ENCODE measurements around the gene IKZF1.
A peak's percentile ranks its signal among the peaks of the same experiment; 100 is the strongest.
"Not testable (repeated sequence)": the region's sequence is repeated elsewhere in the genome, so short reads cannot be mapped to it uniquely, and the experiment has no call there.

The IKZF1 gene

DNA sequence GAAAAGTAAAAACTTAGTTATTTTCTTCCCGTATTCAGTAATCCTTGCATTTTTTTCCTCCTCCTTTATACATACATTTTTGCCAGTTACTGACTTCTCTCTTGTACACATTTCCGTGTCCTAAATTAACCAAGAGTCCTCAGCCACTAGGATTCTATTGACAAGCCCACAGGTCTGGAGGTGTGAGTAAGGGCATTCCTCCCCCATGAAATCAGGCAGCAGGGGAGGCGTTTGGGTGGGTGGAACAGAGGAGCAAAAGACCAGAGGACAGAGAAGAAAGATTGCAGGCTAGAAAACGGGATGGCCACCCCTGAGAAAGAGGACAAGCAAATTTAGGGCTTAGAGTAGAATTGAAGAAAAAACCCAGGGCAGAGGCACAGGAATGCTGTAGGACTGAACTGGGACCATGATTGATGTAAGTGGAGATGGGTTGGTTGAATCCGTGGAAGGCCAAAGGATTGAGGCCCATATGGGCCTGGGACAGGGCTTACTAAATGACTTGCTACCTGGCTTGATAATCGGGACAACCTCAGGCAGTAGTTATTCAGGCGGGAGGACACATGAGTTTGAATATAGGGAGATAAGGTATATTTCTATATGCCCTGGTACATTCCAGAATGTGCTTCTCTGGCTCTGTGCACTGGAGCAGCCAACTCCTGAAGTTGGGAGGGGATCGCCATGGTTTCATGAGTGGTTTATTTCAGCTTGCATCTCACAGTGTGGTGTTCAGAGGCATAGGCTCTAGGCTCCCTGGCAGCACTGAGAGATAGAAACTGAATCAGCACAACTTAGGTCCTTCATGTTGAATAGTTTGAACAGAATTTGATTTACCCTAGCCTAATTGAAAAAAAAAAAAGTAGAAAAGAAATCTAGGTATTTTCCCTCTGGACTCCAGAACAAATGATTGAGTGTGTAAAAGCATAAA lies 28.0 kb downstream of the IKZF1 start:
- no peaks in the 10 kb centered on the region for H3K27me3 Mint-ChIP-seq
- peaks cover 52% of the 10 kb centered on the region for H3K4me1 Mint-ChIP-seq
- DNase-seq (peak in 1 of 2 donors; percentile 18), ATAC-seq (no peak)
- H3K27ac Mint-ChIP-seq = peak overlapping the region; percentile 62 to 94
- H3K9me3 Mint-ChIP-seq = no peaks in the 10 kb centered on the region
- H3K4me3 Mint-ChIP-seq = peak overlapping the region in 1 of 2 donors; percentile 61

DNA sequence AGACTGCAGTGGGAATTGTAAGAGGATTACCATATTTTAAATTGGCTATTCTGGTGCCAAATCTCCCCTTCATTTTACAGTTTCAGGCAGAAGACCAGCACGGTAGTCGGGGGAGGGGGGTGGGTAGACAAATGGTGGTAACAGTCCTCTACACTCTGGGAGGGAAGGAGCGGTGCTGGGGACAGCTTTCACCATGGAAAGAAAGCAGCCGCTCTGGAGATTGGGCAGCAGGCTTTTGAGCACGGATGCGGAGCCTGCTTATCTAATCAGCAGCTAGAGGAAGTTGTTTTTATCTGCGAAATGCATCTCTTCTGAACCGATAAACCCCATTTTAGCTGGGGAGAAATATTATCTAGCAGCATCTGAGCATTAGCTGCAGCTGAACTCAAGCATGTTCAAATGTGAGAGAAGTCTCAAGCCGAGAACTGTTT lies 28.7 kb downstream of the IKZF1 start:
- Mint-ChIP-seq H3K27ac (no peak overlapping the region), H3K27me3 (no peaks in the 10 kb centered on the region), H3K9me3 (no peaks in the 10 kb centered on the region), H3K4me3 (no peak overlapping the region), H3K4me1 (peaks cover 45% of the 10 kb centered on the region)
- DNase-seq (peak in 1 of 2 donors; percentile 9), ATAC-seq (no peak)

DNA sequence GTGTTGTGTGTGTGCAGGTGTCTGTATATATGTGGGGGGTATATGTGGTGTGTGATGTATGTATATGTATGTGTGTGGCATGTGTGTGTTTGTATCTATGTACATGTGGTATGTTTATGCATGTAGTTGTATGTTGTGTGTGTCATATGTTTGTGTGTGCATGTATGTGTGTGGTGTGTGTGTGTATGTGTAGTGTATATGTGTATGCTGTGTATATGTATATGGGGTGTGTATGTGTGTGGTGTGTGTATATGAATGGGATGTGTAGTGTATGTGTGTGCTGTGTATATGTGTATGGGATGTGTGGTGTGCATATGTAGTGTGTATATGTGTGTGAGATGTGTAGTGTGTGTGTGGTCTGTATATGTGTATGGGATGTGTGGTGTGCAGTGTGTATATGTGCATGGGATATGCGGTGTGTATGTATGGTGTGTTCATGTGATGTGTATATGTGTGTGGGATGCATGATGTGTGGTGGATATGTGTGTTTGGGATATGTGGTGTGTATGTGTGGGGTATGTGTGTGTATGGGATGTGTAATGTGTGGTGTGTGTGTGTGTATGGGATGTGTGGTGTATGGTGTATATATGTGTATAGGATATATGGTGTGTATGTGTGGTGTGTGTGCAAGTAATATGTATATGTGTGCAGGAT lies 30.0 kb downstream of the IKZF1 start:
- no peak for DNase-seq

DNA sequence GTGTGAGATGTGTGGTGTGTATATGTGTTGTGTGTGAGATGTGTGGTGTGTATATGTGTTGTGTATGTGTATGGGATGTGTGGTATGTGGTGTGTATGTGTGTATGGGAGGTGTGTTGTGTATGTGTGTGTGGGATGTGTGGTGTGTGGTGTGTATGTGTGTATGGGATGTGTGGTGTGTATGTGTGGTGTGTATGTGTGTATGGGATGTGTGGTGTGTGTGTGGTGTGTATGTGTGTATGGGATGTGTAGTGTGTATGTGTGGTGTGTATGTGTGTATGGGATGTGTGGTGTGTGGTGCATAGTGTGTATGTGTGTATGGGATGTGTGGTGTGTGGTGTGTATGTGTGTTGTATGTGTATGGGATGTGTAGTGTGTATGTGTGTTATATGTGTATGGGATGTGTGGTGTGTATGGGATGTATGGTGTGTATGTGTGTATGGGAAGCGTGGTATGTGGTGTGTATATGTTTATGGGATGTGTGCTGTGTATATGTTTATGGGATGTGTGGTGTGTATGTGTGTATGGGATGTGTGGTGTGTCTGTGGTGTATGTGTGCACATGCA lies 30.8 kb downstream of the IKZF1 start:
- H3K4me1 Mint-ChIP-seq = peaks cover 42% of the 10 kb centered on the region
- DNase-seq (no peak), ATAC-seq (no peak)

More for the DNA sequence above, 30.0 kb downstream of the IKZF1 start:
- Mint-ChIP-seq H3K4me1 (peaks cover 42% of the 10 kb centered on the region), H3K9me3 (no peaks in the 10 kb centered on the region), H3K27ac (no peak overlapping the region), H3K4me3 (no peak overlapping the region), H3K27me3 (no peaks in the 10 kb centered on the region)
- ATAC-seq = no peak

DNA sequence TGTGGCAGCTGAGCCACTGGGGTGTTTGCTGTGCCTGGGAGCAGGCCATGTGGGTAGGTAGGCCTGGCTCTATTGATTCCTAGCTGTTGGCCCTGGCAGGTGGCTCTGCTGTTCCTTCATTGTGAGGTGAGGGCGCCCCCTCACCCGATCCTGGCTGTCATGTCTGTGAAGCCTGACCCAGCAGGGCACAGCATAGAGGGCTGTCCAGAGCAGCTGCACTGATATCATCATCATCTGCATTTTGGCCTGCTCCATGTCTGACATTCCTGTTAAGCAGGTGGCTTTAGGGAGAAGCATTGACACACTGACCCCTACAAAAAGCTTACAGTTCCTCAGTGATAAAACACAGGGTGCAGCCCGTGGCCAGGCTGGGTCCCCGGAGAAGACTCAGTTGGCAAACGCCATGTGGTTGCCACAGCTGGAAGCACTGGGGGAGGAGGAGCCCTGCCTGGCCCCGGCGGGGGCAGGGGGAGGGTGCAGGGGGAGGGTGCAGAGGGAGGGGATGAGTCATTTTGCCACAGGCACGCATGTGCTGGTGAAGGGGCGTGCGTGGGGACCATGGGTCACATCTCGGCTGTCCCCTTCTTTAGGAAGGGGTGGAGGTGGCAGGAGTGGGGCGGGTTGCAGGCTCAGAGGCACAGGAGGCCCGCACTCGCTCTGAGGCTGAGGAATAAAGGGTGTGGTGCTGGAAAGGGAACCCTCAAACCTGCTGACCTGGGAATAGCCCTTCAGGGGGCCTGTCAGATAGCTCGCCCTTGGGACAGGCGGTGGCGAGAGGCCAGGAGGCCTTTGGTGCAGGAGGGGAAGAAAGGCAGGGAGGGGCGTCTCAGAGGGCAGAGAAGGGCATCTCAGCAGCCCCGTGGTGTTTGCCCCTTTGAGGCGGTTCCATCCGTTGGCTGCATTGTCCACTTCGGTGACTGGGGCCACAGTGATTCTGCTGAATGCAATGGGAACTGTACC lies 31.6 kb downstream of the IKZF1 start:
- DNase-seq (peak; percentile 68 to 82), ATAC-seq (peak; percentile 65)
- Mint-ChIP-seq H3K27ac (peak overlapping the region in 1 of 2 donors; percentile 95), H3K27me3 (no peaks in the 10 kb centered on the region), H3K4me3 (no peak overlapping the region), H3K9me3 (no peaks in the 10 kb centered on the region), H3K4me1 (peaks cover 42% of the 10 kb centered on the region)

More for the DNA sequence above, 30.8 kb downstream of the IKZF1 start:
- no peak overlapping the region for H3K4me3 Mint-ChIP-seq
- H3K27me3 Mint-ChIP-seq = no peaks in the 10 kb centered on the region
- no peak overlapping the region for H3K27ac Mint-ChIP-seq
- no peaks in the 10 kb centered on the region for H3K9me3 Mint-ChIP-seq

DNA sequence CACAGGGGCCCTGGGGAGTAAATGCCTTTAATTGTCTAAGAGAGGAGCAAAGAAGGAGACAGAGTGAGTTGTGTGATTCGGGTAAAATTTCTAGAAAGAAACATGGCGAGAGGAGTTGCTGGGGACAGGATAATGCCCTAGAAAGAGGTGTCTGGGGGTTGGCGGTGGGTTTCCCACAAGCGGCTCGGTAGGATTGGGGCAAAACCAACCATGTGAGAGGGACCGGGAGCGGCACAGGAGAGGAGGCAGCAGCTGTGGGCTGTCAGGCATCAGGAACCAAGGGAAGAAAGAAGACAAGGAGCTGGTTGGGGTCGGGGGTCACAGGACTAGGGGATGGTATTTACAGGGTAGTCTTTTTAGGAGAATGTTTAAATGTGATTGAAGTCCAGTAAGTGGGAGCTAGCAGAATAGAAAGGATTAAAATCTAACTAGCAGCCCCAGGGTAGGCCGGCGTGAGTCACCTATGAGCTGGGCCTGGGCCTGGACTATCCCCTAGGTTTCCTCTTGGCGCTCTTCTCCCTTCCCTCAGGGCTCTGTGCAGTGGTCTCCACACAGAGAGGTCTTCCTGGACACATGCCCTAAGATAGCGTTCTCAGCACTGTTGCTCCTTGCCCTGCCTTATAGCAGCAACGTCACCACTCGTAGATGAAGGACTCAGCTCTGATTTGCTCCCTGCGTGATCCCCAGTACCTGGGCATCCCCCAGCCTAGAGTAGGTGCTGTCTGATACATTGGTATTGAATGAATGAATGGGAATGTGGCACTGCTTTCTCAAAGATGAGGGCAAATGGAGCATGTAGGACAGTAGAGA lies 32.6 kb downstream of the IKZF1 start:
- H3K4me1 Mint-ChIP-seq = peaks cover 42% of the 10 kb centered on the region
- H3K27me3 Mint-ChIP-seq = no peaks in the 10 kb centered on the region
- no peak overlapping the region for H3K4me3 Mint-ChIP-seq
- no peaks in the 10 kb centered on the region for H3K9me3 Mint-ChIP-seq
- ATAC-seq = peak; percentile 11
- peak in 1 of 2 donors; percentile 26 for DNase-seq
- H3K27ac Mint-ChIP-seq = peak overlapping the region in 1 of 2 donors; percentile 95

DNA sequence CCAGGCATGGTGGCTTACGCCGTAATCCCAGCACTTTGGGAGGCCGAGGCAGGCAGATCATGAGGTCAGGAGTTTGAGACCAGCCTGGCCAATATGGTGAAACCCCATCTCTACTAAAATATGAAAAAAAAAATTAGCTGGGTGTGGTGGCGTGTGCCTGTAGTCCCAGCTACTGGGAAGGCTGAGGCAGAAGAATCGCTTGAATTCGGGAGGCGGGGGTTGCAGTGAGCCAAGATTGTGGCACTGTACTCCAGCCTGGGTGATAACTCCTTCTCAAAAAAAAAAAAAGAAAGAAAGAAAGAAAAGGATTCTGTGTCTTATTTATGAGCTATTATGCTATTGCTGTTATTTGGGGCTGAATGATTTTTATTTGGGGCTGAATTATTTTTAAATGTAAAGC lies 35.0 kb downstream of the IKZF1 start:
- DNase-seq, H3K27me3 Mint-ChIP-seq, H3K9me3 Mint-ChIP-seq, ATAC-seq, H3K4me3 Mint-ChIP-seq: not testable (repeated sequence)
- Mint-ChIP-seq H3K27ac (peak overlapping the region; percentile 75 to 92), H3K4me1 (peaks cover 58% of the 10 kb centered on the region)

DNA sequence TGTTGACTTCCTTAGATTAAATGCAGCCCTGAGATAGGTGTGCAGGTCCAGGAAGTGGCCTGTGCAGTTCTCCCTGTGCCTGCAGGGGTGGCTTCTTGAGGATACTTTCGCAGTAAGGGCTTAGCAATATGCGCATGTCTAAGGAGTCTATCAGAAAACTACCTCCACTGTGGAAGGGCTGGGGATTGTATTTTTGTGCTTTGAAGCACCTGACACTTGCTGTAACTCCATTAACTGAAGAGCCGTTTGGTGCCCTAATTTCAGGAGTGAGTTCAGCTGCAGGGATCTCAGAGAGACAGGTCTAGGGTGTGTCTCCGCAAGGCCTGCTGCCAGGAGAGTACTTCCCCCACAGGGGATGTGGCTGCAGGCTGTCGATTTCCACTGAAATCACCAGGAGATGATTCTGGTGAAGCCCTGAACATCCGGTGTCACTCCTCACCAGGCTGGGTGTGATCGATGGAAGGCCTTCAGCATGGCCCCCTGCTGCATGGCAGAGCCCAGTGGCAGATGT lies 35.5 kb downstream of the IKZF1 start:
- Mint-ChIP-seq H3K4me1 (peaks cover 64% of the 10 kb centered on the region), H3K27ac (peak overlapping the region; percentile 40 to 88), H3K9me3 (peaks cover 0 to 4% of the 10 kb centered on the region in 2 donors), H3K4me3 (peak overlapping the region in 1 of 2 donors; percentile 73), H3K27me3 (no peaks in the 10 kb centered on the region)
- peak; percentile 71 for ATAC-seq
- peak; percentile 48 to 64 for DNase-seq

DNA sequence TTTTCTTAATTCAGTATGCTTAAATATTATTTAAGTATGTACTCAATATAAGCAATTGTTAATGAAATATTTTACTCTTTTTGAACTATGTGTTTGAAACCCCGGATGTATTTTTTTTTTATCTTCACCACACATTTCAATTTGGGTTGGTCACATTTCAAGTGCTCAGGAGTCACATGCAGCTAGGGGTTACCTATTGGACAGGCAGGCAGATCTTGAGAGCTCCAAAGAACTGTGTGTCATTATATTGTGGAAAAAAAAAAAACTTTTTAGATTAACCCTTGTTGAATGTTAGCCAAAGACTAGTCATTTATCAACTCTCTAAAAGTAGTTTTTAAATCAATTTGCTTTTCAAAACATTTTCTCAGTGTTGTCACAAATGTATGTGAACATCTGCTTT lies 37.2 kb downstream of the IKZF1 start:
- DNase-seq (no peak), ATAC-seq (peak; percentile 48)
- H3K4me3 Mint-ChIP-seq = peak overlapping the region; percentile 84 to 89
- peaks cover 0 to 4% of the 10 kb centered on the region in 2 donors for H3K9me3 Mint-ChIP-seq
- H3K4me1 Mint-ChIP-seq = peaks cover 80% of the 10 kb centered on the region
- no peaks in the 10 kb centered on the region for H3K27me3 Mint-ChIP-seq
- peak overlapping the region; percentile 60 to 98 for H3K27ac Mint-ChIP-seq

DNA sequence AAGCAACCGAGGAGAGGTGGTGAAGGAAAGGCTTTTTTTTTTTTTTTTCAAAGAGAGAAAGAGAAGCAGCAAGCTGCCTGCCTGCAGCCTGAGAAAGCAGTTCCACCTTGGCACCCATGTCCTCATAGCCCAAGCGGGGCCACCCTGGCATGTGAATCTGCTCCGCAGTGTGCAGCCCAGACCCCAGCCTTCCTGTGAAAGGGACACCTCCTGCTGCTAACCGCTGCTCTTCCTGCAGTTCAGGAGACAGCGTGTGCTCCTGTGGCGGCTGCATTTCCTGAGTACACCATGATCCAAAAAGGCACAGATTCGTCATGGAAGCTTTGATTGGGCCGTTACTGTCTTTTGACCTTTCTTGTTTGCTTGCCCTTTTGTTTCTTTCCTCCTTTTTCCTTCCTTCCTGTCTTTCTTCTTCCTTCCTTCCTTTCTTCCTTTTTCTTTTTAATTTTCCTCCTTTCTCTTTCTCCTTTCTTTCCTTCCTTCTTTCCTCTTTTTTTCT lies 38.1 kb downstream of the IKZF1 start:
- Mint-ChIP-seq H3K9me3 (peaks cover 0 to 4% of the 10 kb centered on the region in 2 donors), H3K4me3 (peak overlapping the region; percentile 84 to 89), H3K27me3 (no peaks in the 10 kb centered on the region), H3K4me1 (peaks cover 90% of the 10 kb centered on the region), H3K27ac (peak overlapping the region; percentile 79 to 98)
- ATAC-seq = peak; percentile 11
- DNase-seq = no peak

DNA sequence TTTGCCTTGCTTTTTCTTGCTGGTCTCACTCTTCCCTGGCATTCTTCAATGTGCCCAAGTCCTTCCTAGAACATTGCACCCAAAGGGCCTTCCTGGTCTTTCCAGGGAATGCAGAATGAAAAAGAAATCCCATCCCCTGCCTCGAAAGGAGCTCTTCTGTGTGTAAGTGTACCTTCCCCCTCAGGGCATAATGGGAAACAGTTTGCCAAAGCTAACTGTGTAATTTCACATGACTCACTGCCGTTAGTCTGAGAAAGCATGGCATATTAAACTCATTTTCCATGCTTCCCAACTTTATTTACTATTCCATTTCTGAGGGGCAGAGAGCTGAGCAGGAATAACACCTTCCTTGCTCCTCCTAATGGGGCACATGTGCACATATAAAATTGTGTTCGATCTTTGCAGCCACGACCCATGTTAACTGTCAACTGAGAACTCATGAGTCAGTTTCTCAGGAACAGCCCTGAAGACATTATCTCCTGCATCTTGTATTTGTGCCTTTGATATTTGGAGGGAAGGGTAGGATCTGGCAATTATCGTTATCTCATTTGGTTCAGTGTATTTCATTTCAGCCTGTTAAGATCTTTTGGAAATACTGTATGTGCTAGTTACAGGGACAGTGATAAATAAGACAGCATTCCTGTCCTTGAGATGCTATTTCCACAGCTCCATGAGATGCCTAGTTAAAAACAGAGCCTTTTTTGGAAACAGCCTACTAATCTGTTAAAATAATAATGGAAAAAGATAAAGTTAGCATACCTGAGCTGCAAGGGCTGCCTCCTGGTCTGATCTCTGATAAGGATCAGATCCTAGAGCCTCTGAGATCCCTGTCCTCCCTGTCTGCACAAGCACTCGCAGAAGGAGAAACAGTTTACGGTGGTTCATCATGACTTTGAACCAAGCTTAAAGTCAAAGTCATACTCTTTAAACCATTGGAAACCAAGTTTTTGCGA lies 42.3 kb downstream of the IKZF1 start:
- Mint-ChIP-seq H3K9me3 (peaks cover 0 to 4% of the 10 kb centered on the region in 2 donors), H3K4me3 (peak overlapping the region; percentile 72 to 82), H3K27ac (peak overlapping the region; percentile 91 to 93), H3K27me3 (no peaks in the 10 kb centered on the region), H3K4me1 (peaks cover 100% of the 10 kb centered on the region)
- no peak for ATAC-seq
- no peak for DNase-seq

DNA sequence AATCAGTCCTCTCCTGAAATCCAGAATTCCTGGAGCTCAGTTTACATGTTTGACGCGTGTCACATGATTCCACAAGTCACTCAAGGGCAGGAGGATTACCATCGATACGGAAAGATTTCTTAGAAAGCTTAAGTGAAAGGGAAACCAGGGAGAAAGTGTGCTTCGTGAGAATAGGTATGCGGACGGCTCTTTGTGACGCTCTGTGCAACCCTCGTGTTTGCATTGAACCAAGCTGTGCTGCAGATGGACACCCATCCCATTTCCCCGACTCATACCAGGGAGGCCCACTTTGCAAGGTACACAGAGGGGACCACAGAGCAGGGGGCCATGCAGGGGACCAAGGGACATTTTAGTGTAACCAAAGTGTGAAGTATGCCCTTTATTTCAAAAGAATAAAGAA lies 43.2 kb downstream of the IKZF1 start:
- Mint-ChIP-seq H3K27me3 (no peaks in the 10 kb centered on the region), H3K4me3 (peak overlapping the region; percentile 72 to 82), H3K27ac (peak overlapping the region; percentile 93 to 97), H3K9me3 (peaks cover 0 to 4% of the 10 kb centered on the region in 2 donors), H3K4me1 (peaks cover 98% of the 10 kb centered on the region)
- no peak for ATAC-seq
- DNase-seq = no peak

All from stimulated activated naive CD8-positive, alpha-beta T cell treated with anti-CD3 and anti-CD28 coated beads, Interleukin-15, amount 100 ng/mL, for 72 hours (primary cell).